HEK293 (cell line): ENCODE measurements around the gene PPP1CA.

ENCODE experiments used
- CTCF ChIA-PET: fragments of 350-600 bp; formaldehyde crosslinking; extraction: SDS; loops from one replicate; lab custom pipeline; 2021; ENCODE audit warnings: antibody characterized with exemption; lab: Yijun Ruan, JAX
- POLR2A ChIA-PET: fragments of 300-600 bp; formaldehyde crosslinking; extraction: SDS; loops from one replicate; lab custom pipeline; 2020; ENCODE audit warnings: antibody characterized with exemption, inconsistent platforms; lab: Yijun Ruan, JAX
- H3K27ac ChIP-seq: fragments of 200-500 bp; sonication (Bioruptor generic); 2 replicates; pipeline ENCODE4 v1.5.1; 2014; ENCODE audit warnings: low read depth, low read length, control low read depth, inconsistent platforms; ENCODE audit errors: extremely low read depth
- H3K36me3 ChIP-seq, 2 experiments: fragments of 200-500 bp in 1 of 2; sonication (Bioruptor generic) in 1 of 2; 1 replicate in 1 of 2; 2 replicates in 1 of 2; pipeline ENCODE4 v1.5.1; 2014 to 2017; ENCODE audit warnings: inconsistent platforms in 2 of 2, low read length in 2 of 2; ENCODE audit not compliant: control insufficient read depth in 2 of 2, insufficient read depth in 1 of 2
- H3K4me1 ChIP-seq: fragments of 200-500 bp; sonication (Bioruptor generic); 2 replicates; pipeline ENCODE4 v1.5.1; 2014; ENCODE audit warnings: mild to moderate bottlenecking, low read length, inconsistent platforms; ENCODE audit not compliant: control insufficient read depth, insufficient read depth
- H3K4me3 ChIP-seq: 2 replicates; pipeline ENCODE4 v1.5.1; 2011; ENCODE audit warnings: low read depth, mild to moderate bottlenecking, control low read depth, low read length, moderate library complexity
- H3K9me3 ChIP-seq: fragments of 200-500 bp; sonication (Bioruptor generic); 2 replicates; pipeline ENCODE4 v1.5.1; 2014; ENCODE audit warnings: low read depth, low read length, inconsistent platforms; ENCODE audit not compliant: control insufficient read depth, insufficient read depth
- AEBP2 ChIP-seq: fragments of 450-650 bp; formaldehyde crosslinking; IDR thresholded peaks from 2 replicates; pipeline ENCODE4 v1.5.1; 2016; ENCODE audit warnings: missing biosample characterization, missing genetic modification characterization, borderline replicate concordance
- EGR2 ChIP-seq: fragments of 450-650 bp; formaldehyde crosslinking; IDR thresholded peaks from 2 replicates; pipeline ENCODE4 v1.5.1; 2016; ENCODE audit warnings: low read depth, missing biosample characterization, missing genetic modification characterization
- GFI1B ChIP-seq: fragments of 450-650 bp; formaldehyde crosslinking; IDR thresholded peaks from 2 replicates; pipeline ENCODE4 v1.5.1; 2016; ENCODE audit warnings: missing biosample characterization, missing genetic modification characterization
- SP2 ChIP-seq: fragments of 450-650 bp; formaldehyde crosslinking; IDR thresholded peaks from 2 replicates; pipeline ENCODE4 v1.5.1; 2016; ENCODE audit warnings: missing biosample characterization, missing genetic modification characterization
- SP7 ChIP-seq: fragments of 450-650 bp; formaldehyde crosslinking; IDR thresholded peaks from 2 replicates; pipeline ENCODE4 v1.5.1; 2016; ENCODE audit warnings: missing biosample characterization, missing genetic modification characterization
- WT1 ChIP-seq: fragments of 450-650 bp; formaldehyde crosslinking; IDR thresholded peaks from 2 replicates; pipeline ENCODE4 v1.5.1; 2016; ENCODE audit warnings: missing biosample characterization, missing genetic modification characterization
- ZBTB1 ChIP-seq: fragments of 450-650 bp; formaldehyde crosslinking; IDR thresholded peaks from 2 replicates; pipeline ENCODE4 v1.5.1; 2016; ENCODE audit warnings: missing biosample characterization, missing genetic modification characterization
- ZBTB17 ChIP-seq: fragments of 450-650 bp; formaldehyde crosslinking; IDR thresholded peaks from 2 replicates; pipeline ENCODE4 v1.5.1; 2016; ENCODE audit warnings: missing biosample characterization, missing genetic modification characterization
- ZBTB20 ChIP-seq: fragments of 450-650 bp; formaldehyde crosslinking; IDR thresholded peaks from 2 replicates; pipeline ENCODE4 v1.5.1; 2016; ENCODE audit warnings: missing biosample characterization, missing genetic modification characterization
- ZBTB48 ChIP-seq: fragments of 450-650 bp; formaldehyde crosslinking; IDR thresholded peaks from 2 replicates; pipeline ENCODE4 v1.5.1; 2016; ENCODE audit warnings: missing biosample characterization, missing genetic modification characterization
- ZNF140 ChIP-seq: fragments of 450-650 bp; formaldehyde crosslinking; IDR thresholded peaks from 2 replicates; pipeline ENCODE4 v1.5.1; 2016; ENCODE audit warnings: missing biosample characterization, missing genetic modification characterization
- ZNF274 ChIP-seq, 2 experiments: fragments of 200-500 bp in 1 of 2; fragments of 450-650 bp in 1 of 2; sonication (Bioruptor generic) in 1 of 2; formaldehyde crosslinking in 1 of 2; IDR thresholded peaks; 2 replicates each; pipeline versions ENCODE4 v1.5.1 to v1.6.1; 2014 to 2016; ENCODE audit warnings: borderline replicate concordance in 1 of 2, inconsistent platforms in 1 of 2, low read length in 1 of 2, missing biosample characterization in 1 of 2, missing genetic modification characterization in 1 of 2
- ZNF324 ChIP-seq: fragments of 450-650 bp; formaldehyde crosslinking; IDR thresholded peaks from 2 replicates; pipeline ENCODE4 v1.5.1; 2016; ENCODE audit warnings: missing biosample characterization, missing genetic modification characterization
- ZNF398 ChIP-seq: fragments of 450-650 bp; formaldehyde crosslinking; IDR thresholded peaks from 2 replicates; pipeline ENCODE4 v1.5.1; 2017; ENCODE audit warnings: missing biosample characterization, missing genetic modification characterization
- ZNF501 ChIP-seq: fragments of 450-650 bp; formaldehyde crosslinking; IDR thresholded peaks from 2 replicates; pipeline ENCODE4 v1.5.1; 2016; ENCODE audit warnings: missing biosample characterization, missing genetic modification characterization
- ZNF580 ChIP-seq: fragments of 450-650 bp; formaldehyde crosslinking; IDR thresholded peaks from 2 replicates; pipeline ENCODE4 v1.5.1; 2016; ENCODE audit warnings: missing biosample characterization, missing genetic modification characterization
- ZNF626 ChIP-seq: fragments of 450-650 bp; sonication (Bioruptor Pico); formaldehyde crosslinking; IDR thresholded peaks from 2 replicates; pipeline ENCODE4 v1.5.1; 2018; ENCODE audit warnings: missing biosample characterization, missing genetic modification characterization, inconsistent platforms
- ZNF830 ChIP-seq: fragments of 450-650 bp; IDR thresholded peaks from 2 replicates; pipeline ENCODE4 v1.5.0; 2018; ENCODE audit warnings: missing biosample characterization, missing genetic modification characterization, low read depth, mild to moderate bottlenecking, moderate library complexity
- ZSCAN30 ChIP-seq: fragments of 450-650 bp; IDR thresholded peaks from 2 replicates; pipeline ENCODE4 v1.5.1; 2018; ENCODE audit warnings: missing biosample characterization, mild to moderate bottlenecking, missing genetic modification characterization, moderate library complexity
- TF ChIP-seq, protein P1 (sequence below): fragments of 450-650 bp; formaldehyde crosslinking; IDR thresholded peaks from 2 replicates; pipeline ENCODE4 v1.5.1; 2016; ENCODE audit warnings: missing biosample characterization, missing genetic modification characterization
- TF ChIP-seq, protein P2 (sequence below): fragments of 450-650 bp; formaldehyde crosslinking; IDR thresholded peaks from 2 replicates; pipeline ENCODE4 v1.5.1; 2016; ENCODE audit warnings: missing biosample characterization, missing genetic modification characterization
- TF ChIP-seq, protein P3 (sequence below): fragments of 450-650 bp; formaldehyde crosslinking; IDR thresholded peaks from 2 replicates; pipeline ENCODE4 v1.5.1; 2016; ENCODE audit warnings: missing biosample characterization, missing genetic modification characterization

The PPP1CA gene

DNA sequence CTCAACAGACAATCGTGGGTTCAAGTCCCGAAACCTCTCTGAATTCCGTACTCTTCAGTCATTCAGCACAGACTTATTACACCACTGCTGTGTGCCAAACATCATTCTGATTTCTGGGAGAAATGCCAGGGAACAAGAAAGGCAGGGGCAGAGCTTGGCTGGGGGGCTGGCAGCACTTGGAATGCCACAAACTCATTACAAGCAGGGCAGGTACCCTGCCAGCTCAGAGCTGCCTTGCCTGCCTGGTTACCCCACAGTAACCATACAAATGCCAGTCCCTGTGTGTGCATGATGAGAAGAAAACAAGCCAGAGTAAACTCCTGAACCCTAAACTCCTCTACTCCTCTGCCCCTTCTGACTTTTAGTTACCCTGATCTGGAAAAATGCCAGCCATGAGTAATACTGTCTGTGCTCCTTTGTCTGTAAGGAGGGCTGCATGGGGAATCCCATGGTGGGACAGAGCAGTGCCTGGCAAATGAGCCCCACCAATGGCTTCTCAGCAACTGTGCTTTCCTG, 16.7 kb downstream of the PPP1CA start:
- ChIA-PET CTCF (interaction anchor here (0.7 to 25.6 kb wide), 6 partner anchors 17 to 134 kb away, joined by 3 to 898 read pairs (median 5); partner anchors contain the start of genes CLCF1, POLD4 and PPP1CA), POLR2A (interaction anchor here (1.8 kb wide), 1 partner anchor 16 kb away, joined by 5 read pairs; the partner anchor contains the start of gene PPP1CA)
- Histone ChIP-seq H3K4me1 (no peaks in the 10 kb centered on the region), H3K4me3 (no peak overlapping the region), H3K36me3 (no peaks in the 10 kb centered on the region), H3K9me3 (no peaks in the 10 kb centered on the region), H3K27ac (no peak overlapping the region)
- TF ChIP-seq ZBTB1 (tag by site-specific recombination), result no peak
- TF ChIP-seq AEBP2 (tag by site-specific recombination), result no peak
- 0 out of 2 replicates have a peak, but pooled peaks have one; percentile 29 for TF ChIP-seq ZBTB48
- no peak for TF ChIP-seq ZBTB20 (tag by site-specific recombination)
- no peak for TF ChIP-seq EGR2 (tag by site-specific recombination)
- TF ChIP-seq ZNF830 (tag by site-specific recombination), result no peak
- no peak for TF ChIP-seq ZNF501 (tag by site-specific recombination)
- no peak for TF ChIP-seq ZNF274 (IDR thresholded peaks at IDR 0.05; ENCODE audit: low read length)
- no peak for TF ChIP-seq ZNF274 (tag by site-specific recombination; IDR thresholded peaks at IDR 0.05; ENCODE audit: borderline replicate concordance)
- no peak for TF ChIP-seq ZNF626 (tag by site-specific recombination)
- no peak for TF ChIP-seq SP2 (tag by site-specific recombination)
- no peak for TF ChIP-seq ZNF398 (tag by site-specific recombination)
- TF ChIP-seq, protein P1, sequence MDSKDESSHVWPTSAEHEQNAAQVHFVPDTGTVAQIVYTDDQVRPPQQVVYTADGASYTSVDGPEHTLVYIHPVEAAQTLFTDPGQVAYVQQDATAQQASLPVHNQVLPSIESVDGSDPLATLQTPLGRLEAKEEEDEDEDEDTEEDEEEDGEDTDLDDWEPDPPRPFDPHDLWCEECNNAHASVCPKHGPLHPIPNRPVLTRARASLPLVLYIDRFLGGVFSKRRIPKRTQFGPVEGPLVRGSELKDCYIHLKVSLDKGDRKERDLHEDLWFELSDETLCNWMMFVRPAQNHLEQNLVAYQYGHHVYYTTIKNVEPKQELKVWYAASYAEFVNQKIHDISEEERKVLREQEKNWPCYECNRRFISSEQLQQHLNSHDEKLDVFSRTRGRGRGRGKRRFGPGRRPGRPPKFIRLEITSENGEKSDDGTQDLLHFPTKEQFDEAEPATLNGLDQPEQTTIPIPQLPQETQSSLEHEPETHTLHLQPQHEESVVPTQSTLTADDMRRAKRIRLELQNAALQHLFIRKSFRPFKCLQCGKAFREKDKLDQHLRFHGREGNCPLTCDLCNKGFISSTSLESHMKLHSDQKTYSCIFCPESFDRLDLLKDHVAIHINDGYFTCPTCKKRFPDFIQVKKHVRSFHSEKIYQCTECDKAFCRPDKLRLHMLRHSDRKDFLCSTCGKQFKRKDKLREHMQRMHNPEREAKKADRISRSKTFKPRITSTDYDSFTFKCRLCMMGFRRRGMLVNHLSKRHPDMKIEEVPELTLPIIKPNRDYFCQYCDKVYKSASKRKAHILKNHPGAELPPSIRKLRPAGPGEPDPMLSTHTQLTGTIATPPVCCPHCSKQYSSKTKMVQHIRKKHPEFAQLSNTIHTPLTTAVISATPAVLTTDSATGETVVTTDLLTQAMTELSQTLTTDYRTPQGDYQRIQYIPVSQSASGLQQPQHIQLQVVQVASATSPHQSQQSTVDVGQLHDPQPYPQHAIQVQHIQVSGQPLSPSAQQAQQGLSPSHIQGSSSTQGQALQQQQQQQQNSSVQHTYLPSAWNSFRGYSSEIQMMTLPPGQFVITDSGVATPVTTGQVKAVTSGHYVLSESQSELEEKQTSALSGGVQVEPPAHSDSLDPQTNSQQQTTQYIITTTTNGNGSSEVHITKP (tag by site-specific recombination), result 0 out of 2 replicates have a peak, but pooled peaks have one; percentile 29
- no peak for TF ChIP-seq ZNF324 (tag by site-specific recombination)
- no peak for TF ChIP-seq WT1 (tag by site-specific recombination)

DNA sequence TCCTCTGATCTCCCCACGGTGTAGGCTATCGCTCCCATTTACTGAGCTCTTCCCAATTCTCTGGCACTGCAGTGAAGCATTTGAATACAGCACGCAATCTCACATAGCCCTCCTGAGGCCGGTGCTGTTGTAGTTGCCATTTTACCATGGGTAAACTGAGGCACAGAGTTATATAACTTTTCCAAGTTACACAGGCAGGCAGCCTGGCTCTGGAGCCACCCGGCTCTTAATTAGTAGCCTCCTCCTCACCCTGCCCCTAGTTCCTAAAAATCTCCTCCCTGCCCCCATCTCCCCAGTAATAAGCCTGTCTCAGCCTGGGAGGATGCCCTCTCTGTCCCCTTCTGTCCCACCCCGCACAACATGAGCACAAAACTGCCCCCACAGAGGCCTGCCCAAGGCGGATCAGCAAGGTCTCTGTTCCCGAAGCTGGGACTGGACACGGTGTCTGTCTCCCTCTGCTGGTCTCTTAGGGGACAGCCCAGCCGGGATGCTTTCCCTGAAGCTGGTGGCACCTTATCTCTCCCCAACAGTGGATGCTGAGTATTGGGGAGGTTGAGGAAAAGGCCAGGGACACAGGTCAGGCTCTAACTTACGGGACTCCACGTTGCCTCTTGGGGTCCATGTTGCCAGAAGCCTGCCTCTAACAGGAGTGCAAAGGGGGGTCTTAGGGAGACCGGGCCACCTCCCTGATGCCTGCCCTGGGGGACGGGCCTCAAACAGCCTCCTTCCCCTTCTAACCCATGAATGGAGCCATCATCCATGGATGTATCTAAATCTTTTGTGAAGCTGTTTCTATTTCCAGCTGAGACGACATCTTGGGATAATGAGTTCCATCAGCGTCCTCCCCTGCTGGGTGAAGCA, 19.2 kb downstream of the PPP1CA start:
- Histone ChIP-seq H3K9me3 (no peaks in the 10 kb centered on the region), H3K4me3 (no peak overlapping the region), H3K36me3 (no peaks in the 10 kb centered on the region), H3K27ac (no peak overlapping the region), H3K4me1 (no peaks in the 10 kb centered on the region)
- ChIA-PET POLR2A (interaction anchor here (0.6 to 3.2 kb wide), 7 partner anchors 8 to 73 kb away, joined by 3 to 15 read pairs (median 4); partner anchors contain the start of genes CABP4, POLD4 and RAD9A), CTCF (interaction anchor here (0.5 to 25.6 kb wide), 36 partner anchors 9 to 1695 kb away, joined by 3 to 898 read pairs (median 4); partner anchors contain the start of genes CLCF1, GRK2, POLD4 and PPP1CA)
- TF ChIP-seq, protein P2, sequence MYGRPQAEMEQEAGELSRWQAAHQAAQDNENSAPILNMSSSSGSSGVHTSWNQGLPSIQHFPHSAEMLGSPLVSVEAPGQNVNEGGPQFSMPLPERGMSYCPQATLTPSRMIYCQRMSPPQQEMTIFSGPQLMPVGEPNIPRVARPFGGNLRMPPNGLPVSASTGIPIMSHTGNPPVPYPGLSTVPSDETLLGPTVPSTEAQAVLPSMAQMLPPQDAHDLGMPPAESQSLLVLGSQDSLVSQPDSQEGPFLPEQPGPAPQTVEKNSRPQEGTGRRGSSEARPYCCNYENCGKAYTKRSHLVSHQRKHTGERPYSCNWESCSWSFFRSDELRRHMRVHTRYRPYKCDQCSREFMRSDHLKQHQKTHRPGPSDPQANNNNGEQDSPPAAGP (tag by site-specific recombination), result peak; percentile 35; the same call in 1 of the 2 replicates
- TF ChIP-seq ZNF140 (no peak), ZNF580 (tag by site-specific recombination) (no peak), ZBTB17 (no peak), SP7 (tag by site-specific recombination) (0 out of 2 replicates have a peak, but pooled peaks have one; percentile 42), ZSCAN30 (tag by site-specific recombination) (peak; percentile 39; the same call in 1 of the 2 replicates), GFI1B (tag by site-specific recombination) (no peak)
- TF ChIP-seq, protein P3, sequence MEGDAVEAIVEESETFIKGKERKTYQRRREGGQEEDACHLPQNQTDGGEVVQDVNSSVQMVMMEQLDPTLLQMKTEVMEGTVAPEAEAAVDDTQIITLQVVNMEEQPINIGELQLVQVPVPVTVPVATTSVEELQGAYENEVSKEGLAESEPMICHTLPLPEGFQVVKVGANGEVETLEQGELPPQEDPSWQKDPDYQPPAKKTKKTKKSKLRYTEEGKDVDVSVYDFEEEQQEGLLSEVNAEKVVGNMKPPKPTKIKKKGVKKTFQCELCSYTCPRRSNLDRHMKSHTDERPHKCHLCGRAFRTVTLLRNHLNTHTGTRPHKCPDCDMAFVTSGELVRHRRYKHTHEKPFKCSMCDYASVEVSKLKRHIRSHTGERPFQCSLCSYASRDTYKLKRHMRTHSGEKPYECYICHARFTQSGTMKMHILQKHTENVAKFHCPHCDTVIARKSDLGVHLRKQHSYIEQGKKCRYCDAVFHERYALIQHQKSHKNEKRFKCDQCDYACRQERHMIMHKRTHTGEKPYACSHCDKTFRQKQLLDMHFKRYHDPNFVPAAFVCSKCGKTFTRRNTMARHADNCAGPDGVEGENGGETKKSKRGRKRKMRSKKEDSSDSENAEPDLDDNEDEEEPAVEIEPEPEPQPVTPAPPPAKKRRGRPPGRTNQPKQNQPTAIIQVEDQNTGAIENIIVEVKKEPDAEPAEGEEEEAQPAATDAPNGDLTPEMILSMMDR (tag by site-specific recombination), result peak; percentile 92
